Measurements from ENCODE around the gene KLK14.

Gene KLK14

GRCh38 chr19:51060973-51061372, 21.7 kb downstream of the KLK14 start:
- no peak overlapping the region for H3K9ac ChIP-seq (ENCODE audit: low read depth, low read length)
- no peak overlapping the region for H3K4me3 ChIP-seq (ENCODE audit: low read depth, low read length)
- no peaks in the 10 kb centered on the region for H3K9me3 ChIP-seq (ENCODE audit: control insufficient read depth, insufficient read depth, low read length)
- no peaks in the 10 kb centered on the region for H3K27me3 ChIP-seq (ENCODE audit: control insufficient read depth, insufficient read depth, low read length)
- peaks cover 3% of the 10 kb centered on the region for H3K4me1 ChIP-seq (ENCODE audit: control insufficient read depth, insufficient read depth, low read length)
- no peaks in the 10 kb centered on the region for H3K36me3 ChIP-seq (ENCODE audit: control insufficient read depth, insufficient read depth, low read length)

GRCh38 chr19:51060336-51060735, 22.4 kb downstream of the KLK14 start:
- Histone ChIP-seq H3K4me1 (ENCODE audit: control insufficient read depth, insufficient read depth, low read length) (no peaks in the 10 kb centered on the region), H3K36me3 (ENCODE audit: control insufficient read depth, insufficient read depth, low read length) (no peaks in the 10 kb centered on the region), H3K4me3 (ENCODE audit: low read depth, low read length) (no peak overlapping the region), H3K9me3 (ENCODE audit: control insufficient read depth, insufficient read depth, low read length) (no peaks in the 10 kb centered on the region), H3K27me3 (ENCODE audit: control insufficient read depth, insufficient read depth, low read length) (no peaks in the 10 kb centered on the region), H3K9ac (ENCODE audit: low read depth, low read length) (no peak overlapping the region)

- H3K9ac ChIP-seq (ENCODE audit: low read depth, low read length) = no peak overlapping the region
- no peak overlapping the region for H3K4me3 ChIP-seq (ENCODE audit: low read depth, low read length)
- no peaks in the 10 kb centered on the region for H3K9me3 ChIP-seq (ENCODE audit: control insufficient read depth, insufficient read depth, low read length)
- no peaks in the 10 kb centered on the region for H3K36me3 ChIP-seq (ENCODE audit: control insufficient read depth, insufficient read depth, low read length)
- no peaks in the 10 kb centered on the region for H3K27me3 ChIP-seq (ENCODE audit: control insufficient read depth, insufficient read depth, low read length)
- H3K4me1 ChIP-seq (ENCODE audit: control insufficient read depth, insufficient read depth, low read length) = no peaks in the 10 kb centered on the region
Observed at GRCh38 chr19:51059715-51060114, 23.0 kb downstream of the KLK14 start.

- Histone ChIP-seq H3K4me1 (ENCODE audit: control insufficient read depth, insufficient read depth, low read length) (peaks cover 2% of the 10 kb centered on the region), H3K4me3 (ENCODE audit: low read depth, low read length) (no peak overlapping the region), H3K27me3 (ENCODE audit: control insufficient read depth, insufficient read depth, low read length) (no peaks in the 10 kb centered on the region), H3K9me3 (ENCODE audit: control insufficient read depth, insufficient read depth, low read length) (no peaks in the 10 kb centered on the region), H3K36me3 (ENCODE audit: control insufficient read depth, insufficient read depth, low read length) (no peaks in the 10 kb centered on the region), H3K9ac (ENCODE audit: low read depth, low read length) (no peak overlapping the region)
Observed at GRCh38 chr19:51055866-51056265, 26.8 kb downstream of the KLK14 start.

GRCh38 chr19:51047031-51047335, 35.7 kb downstream of the KLK14 start:
- peaks cover 13% of the 10 kb centered on the region for H3K4me1 ChIP-seq (ENCODE audit: control insufficient read depth, insufficient read depth, low read length)
- peak overlapping the region; percentile 36 for H3K4me3 ChIP-seq (ENCODE audit: low read depth, low read length)
- no peaks in the 10 kb centered on the region for H3K9me3 ChIP-seq (ENCODE audit: control insufficient read depth, insufficient read depth, low read length)
- no peaks in the 10 kb centered on the region for H3K27me3 ChIP-seq (ENCODE audit: control insufficient read depth, insufficient read depth, low read length)
- H3K9ac ChIP-seq (ENCODE audit: low read depth, low read length) = no peak overlapping the region
- no peaks in the 10 kb centered on the region for H3K36me3 ChIP-seq (ENCODE audit: control insufficient read depth, insufficient read depth, low read length)

DNA sequence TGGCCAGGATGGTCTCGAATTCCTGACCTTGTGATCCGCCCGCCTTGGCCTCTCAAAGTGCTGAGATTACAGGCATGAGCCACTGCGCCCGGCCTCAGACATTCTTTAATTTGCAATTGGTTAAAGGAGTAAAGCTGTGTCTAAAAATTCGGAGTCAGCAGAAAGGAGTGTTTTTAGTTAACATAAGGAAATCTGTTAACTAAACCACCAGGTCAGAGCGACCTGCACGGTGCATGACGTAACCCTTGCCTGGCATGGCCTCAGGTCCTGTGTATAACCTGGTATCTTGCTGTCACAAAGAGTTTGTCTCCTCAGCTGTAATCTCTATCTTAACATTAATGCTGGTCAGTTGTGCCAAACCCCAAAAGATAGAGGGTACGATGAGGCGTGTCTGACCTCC, 38.4 kb downstream of the KLK14 start:
- Histone ChIP-seq H3K36me3 (ENCODE audit: control insufficient read depth, insufficient read depth, low read length) (no peaks in the 10 kb centered on the region), H3K9me3 (ENCODE audit: control insufficient read depth, insufficient read depth, low read length) (no peaks in the 10 kb centered on the region), H3K9ac (ENCODE audit: low read depth, low read length) (no peak overlapping the region), H3K27me3 (ENCODE audit: control insufficient read depth, insufficient read depth, low read length) (no peaks in the 10 kb centered on the region), H3K4me1 (ENCODE audit: control insufficient read depth, insufficient read depth, low read length) (peaks cover 13% of the 10 kb centered on the region), H3K4me3 (ENCODE audit: low read depth, low read length) (no peak overlapping the region)

GRCh38 chr19:51043497-51043896, 39.2 kb downstream of the KLK14 start:
- H3K9me3 ChIP-seq (ENCODE audit: control insufficient read depth, insufficient read depth, low read length) = no peaks in the 10 kb centered on the region
- H3K9ac ChIP-seq (ENCODE audit: low read depth, low read length) = no peak overlapping the region
- no peaks in the 10 kb centered on the region for H3K27me3 ChIP-seq (ENCODE audit: control insufficient read depth, insufficient read depth, low read length)
- H3K4me1 ChIP-seq (ENCODE audit: control insufficient read depth, insufficient read depth, low read length) = peaks cover 12% of the 10 kb centered on the region
- no peaks in the 10 kb centered on the region for H3K36me3 ChIP-seq (ENCODE audit: control insufficient read depth, insufficient read depth, low read length)
- H3K4me3 ChIP-seq (ENCODE audit: low read depth, low read length) = no peak overlapping the region

GRCh38 chr19:51040151-51040550, 42.5 kb downstream of the KLK14 start:
- Histone ChIP-seq H3K36me3 (ENCODE audit: control insufficient read depth, insufficient read depth, low read length) (no peaks in the 10 kb centered on the region), H3K4me3 (ENCODE audit: low read depth, low read length) (no peak overlapping the region), H3K9ac (ENCODE audit: low read depth, low read length) (no peak overlapping the region), H3K9me3 (ENCODE audit: control insufficient read depth, insufficient read depth, low read length) (no peaks in the 10 kb centered on the region), H3K4me1 (ENCODE audit: control insufficient read depth, insufficient read depth, low read length) (no peaks in the 10 kb centered on the region), H3K27me3 (ENCODE audit: control insufficient read depth, insufficient read depth, low read length) (no peaks in the 10 kb centered on the region)

DNA sequence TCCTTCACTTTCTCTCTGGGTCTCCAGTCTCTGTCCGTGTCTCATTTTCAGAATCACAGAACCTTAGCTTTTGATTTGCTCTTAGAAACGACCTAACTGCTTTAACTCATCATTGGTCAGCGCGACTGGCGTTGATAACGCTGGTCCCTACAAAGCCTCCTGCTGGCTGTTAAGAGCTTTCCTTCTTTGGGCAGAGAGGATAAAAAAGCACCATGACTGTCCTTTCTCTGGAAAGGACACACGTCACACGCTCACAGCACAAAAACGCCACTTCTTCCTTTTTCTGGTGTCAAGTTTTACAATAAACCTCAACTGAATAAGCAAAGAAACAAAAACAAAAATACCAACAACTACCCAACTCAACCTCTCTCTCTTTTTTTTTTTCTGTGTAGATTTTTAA, 46.2 kb downstream of the KLK14 start:
- no peak overlapping the region for H3K4me3 ChIP-seq (ENCODE audit: low read depth, low read length)
- H3K36me3 ChIP-seq (ENCODE audit: control insufficient read depth, insufficient read depth, low read length) = no peaks in the 10 kb centered on the region
- H3K4me1 ChIP-seq (ENCODE audit: control insufficient read depth, insufficient read depth, low read length) = no peaks in the 10 kb centered on the region
- H3K9ac ChIP-seq (ENCODE audit: low read depth, low read length) = no peak overlapping the region
- no peaks in the 10 kb centered on the region for H3K27me3 ChIP-seq (ENCODE audit: control insufficient read depth, insufficient read depth, low read length)
- no peaks in the 10 kb centered on the region for H3K9me3 ChIP-seq (ENCODE audit: control insufficient read depth, insufficient read depth, low read length)

DNA sequence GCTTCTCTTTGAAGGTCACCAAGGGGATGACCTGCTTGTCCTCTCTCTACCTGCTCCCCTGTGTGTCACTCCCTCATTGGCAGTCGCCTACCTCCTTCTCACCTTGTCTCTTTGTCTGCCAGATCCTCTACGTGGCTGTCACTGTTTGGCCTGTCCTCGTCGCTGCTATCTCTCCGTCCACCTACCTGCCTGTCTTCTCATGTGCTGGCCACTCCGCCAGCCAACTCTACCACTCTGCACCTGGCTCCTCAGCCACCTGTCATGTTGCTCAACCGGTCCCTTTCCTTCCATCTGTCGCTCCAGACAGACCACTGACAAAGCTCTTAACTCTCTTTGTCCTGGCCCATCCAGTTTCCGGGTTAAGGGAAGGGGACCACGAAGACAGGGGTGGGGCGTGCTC, 48.0 kb downstream of the KLK14 start, which contains the start of gene KLK12:
KLK12 (minus strand) TSS at position 299 of the 400 bp plus-strand sequence. CDS start 381 bp downstream, outside the sequence.
- Histone ChIP-seq H3K36me3 (ENCODE audit: control insufficient read depth, insufficient read depth, low read length) (no peaks in the 10 kb centered on the region), H3K27me3 (ENCODE audit: control insufficient read depth, insufficient read depth, low read length) (no peaks in the 10 kb centered on the region), H3K4me3 (ENCODE audit: low read depth, low read length) (no peak within 1 kb of the TSS), H3K4me1 (ENCODE audit: control insufficient read depth, insufficient read depth, low read length) (no peaks in the 10 kb centered on the region), H3K9me3 (ENCODE audit: control insufficient read depth, insufficient read depth, low read length) (no peaks in the 10 kb centered on the region), H3K9ac (ENCODE audit: low read depth, low read length) (no peak within 1 kb of the TSS)

GRCh38 chr19:51031880-51032225, 50.8 kb downstream of the KLK14 start:
- H3K9me3 ChIP-seq (ENCODE audit: control insufficient read depth, insufficient read depth, low read length) = no peaks in the 10 kb centered on the region
- no peak overlapping the region for H3K4me3 ChIP-seq (ENCODE audit: low read depth, low read length)
- no peak overlapping the region for H3K9ac ChIP-seq (ENCODE audit: low read depth, low read length)
- H3K36me3 ChIP-seq (ENCODE audit: control insufficient read depth, insufficient read depth, low read length) = no peaks in the 10 kb centered on the region
- no peaks in the 10 kb centered on the region for H3K27me3 ChIP-seq (ENCODE audit: control insufficient read depth, insufficient read depth, low read length)
- no peaks in the 10 kb centered on the region for H3K4me1 ChIP-seq (ENCODE audit: control insufficient read depth, insufficient read depth, low read length)

DNA sequence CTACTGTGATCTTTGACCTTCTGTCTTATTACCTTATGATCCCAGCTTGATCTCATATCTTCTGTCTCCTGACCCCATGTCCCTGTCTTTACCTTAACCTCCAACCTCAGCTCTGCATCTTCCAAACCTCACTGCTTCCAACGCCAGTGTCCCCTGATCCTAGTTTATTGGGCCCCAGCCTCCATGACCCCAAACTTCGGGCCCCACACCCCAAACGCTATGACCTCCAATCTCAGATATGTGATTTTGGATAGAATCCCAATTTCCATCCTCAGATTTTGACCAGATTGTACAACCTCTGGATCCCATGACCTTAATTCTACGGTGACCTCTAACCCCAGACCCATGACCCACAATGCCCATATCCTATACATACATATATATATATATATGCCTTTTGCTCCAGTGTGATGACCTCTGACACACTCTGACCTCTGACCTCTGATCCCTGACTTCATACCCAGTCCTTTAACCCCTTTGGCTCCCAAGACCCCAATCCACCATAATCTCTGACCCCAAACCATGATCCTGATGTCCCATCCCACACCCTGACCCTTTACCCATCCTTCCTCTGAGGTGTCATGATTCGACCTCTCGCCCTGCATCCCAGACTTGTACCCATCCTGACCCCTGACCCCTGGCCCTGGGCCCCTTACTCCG, 51.3 kb downstream of the KLK14 start:
- Histone ChIP-seq H3K4me3 (ENCODE audit: low read depth, low read length) (no peak overlapping the region), H3K9me3 (ENCODE audit: control insufficient read depth, insufficient read depth, low read length) (no peaks in the 10 kb centered on the region), H3K27me3 (ENCODE audit: control insufficient read depth, insufficient read depth, low read length) (no peaks in the 10 kb centered on the region), H3K4me1 (ENCODE audit: control insufficient read depth, insufficient read depth, low read length) (peaks cover 3% of the 10 kb centered on the region), H3K36me3 (ENCODE audit: control insufficient read depth, insufficient read depth, low read length) (no peaks in the 10 kb centered on the region), H3K9ac (ENCODE audit: low read depth, low read length) (no peak overlapping the region)
